GM12878 (cell line): Measurements from ENCODE around the gene KIR3DL2. TPM values are rescaled to one million over a fixed set of nuclear protein-coding genes. Genes with fewer than 3 reads are reported as not detected.

ENCODE experiments used
- ATAC-seq: fragments of 200-7000 bp; cut with Tn5 transposase; 3 replicates; pipeline ENCODE4 v1.9.1; 2020; ENCODE audit warnings: mild to moderate bottlenecking, moderate library complexity
- BruUV-seq: library from RNA; stranded (reverse); fragments of 400-500 nt; replicated peaks from 2 replicates; lab custom pipeline; 2021; lab: Mats Ljungman, UMichigan
- CTCF ChIA-PET: fragments of 300-600 bp; sonication (Branson Sonifier 250); formaldehyde crosslinking; extraction: SDS; loops from one replicate; lab custom pipeline; 2021; ENCODE audit warnings: inconsistent platforms; lab: Yijun Ruan, JAX
- POLR2A ChIA-PET: fragments of 350-600 bp; formaldehyde crosslinking; extraction: SDS; loops from one replicate; lab custom pipeline; 2021; ENCODE audit warnings: inconsistent platforms; lab: Charles Lee
- RAD21 ChIA-PET: fragments of 300-600 bp; sonication (Branson Sonifier 250); formaldehyde crosslinking; loops from one replicate; lab custom pipeline; 2023; ENCODE audit warnings: antibody characterized with exemption; ENCODE audit not compliant: unreplicated experiment; lab: Charles Lee
- SMC1A ChIA-PET: fragments of 300-600 bp; sonication (Branson Sonifier 250); formaldehyde crosslinking; loops from one replicate; lab custom pipeline; 2023; ENCODE audit not compliant: unreplicated experiment, uncharacterized antibody; lab: Charles Lee
- DNase-seq: peaks from one replicate; pipeline ENCODE4 v3.0.0-alpha.2; 2011; ENCODE audit warnings: low read depth, low spot score
- FAIRE-seq: peaks from 3 replicates; lab custom pipeline; 2011; peaks lifted over from hg19 to GRCh38; lab: Jason Lieb, UNC
- H2AFZ ChIP-seq: 2 replicates; pipeline ENCODE4 v1.6.0; 2011; ENCODE audit warnings: low read depth, low read length, control low read depth; ENCODE audit not compliant: control insufficient read depth
- H3K27ac ChIP-seq: 2 replicates; pipeline ENCODE4 v1.5.1; 2011; ENCODE audit warnings: control low read depth; ENCODE audit not compliant: control insufficient read depth, insufficient read depth
- H3K27me3 ChIP-seq, 2 experiments: replicated peaks in 1 of 2; 2 replicates each; pipeline versions ENCODE4 v1.6.0 to v1.6.1; 2011; ENCODE audit warnings: low read length in 1 of 2; ENCODE audit not compliant: control insufficient read depth in 2 of 2, insufficient read depth in 2 of 2
- H3K36me3 ChIP-seq, 2 experiments: 2 replicates each; pipeline ENCODE4 v1.5.1; 2011; ENCODE audit warnings: low read length in 1 of 2; ENCODE audit not compliant: control insufficient read depth in 2 of 2, insufficient read depth in 2 of 2
- H3K4me1 ChIP-seq: 2 replicates; pipeline ENCODE4 v1.6.1; 2011; ENCODE audit warnings: mild to moderate bottlenecking, low read length, moderate library complexity, mixed read lengths; ENCODE audit not compliant: control insufficient read depth, insufficient read depth
- H3K4me2 ChIP-seq: 2 replicates; pipeline ENCODE4 v1.6.0; 2011; ENCODE audit warnings: control low read depth; ENCODE audit not compliant: control insufficient read depth, insufficient read depth
- H3K4me3 ChIP-seq: fragments of 200-600 bp; sonication (generic); 2 replicates; pipeline ENCODE4 v1.5.1; 2016
- H3K79me2 ChIP-seq: 2 replicates; pipeline ENCODE4 v1.6.0; 2011; ENCODE audit warnings: low read length; ENCODE audit not compliant: control insufficient read depth, insufficient read depth
- H3K9ac ChIP-seq: 2 replicates; pipeline ENCODE4 v1.8.0; 2011; ENCODE audit warnings: low read length, control low read depth, mixed read lengths; ENCODE audit not compliant: control insufficient read depth, insufficient read depth
- H3K9me3 ChIP-seq: replicated peaks from 3 replicates; pipeline ENCODE4 v1.5.1; 2011; ENCODE audit warnings: mild to moderate bottlenecking, low read length; ENCODE audit not compliant: control insufficient read depth, insufficient read depth
- H4K20me1 ChIP-seq: 2 replicates; pipeline ENCODE4 v1.6.0; 2011; ENCODE audit not compliant: control insufficient read depth, insufficient read depth
- BACH1 ChIP-seq: fragments of 450-650 bp; IDR thresholded peaks from 2 replicates; pipeline ENCODE4 v1.6.1; 2017; ENCODE audit warnings: mild to moderate bottlenecking, borderline replicate concordance
- ELK1 ChIP-seq: IDR thresholded peaks from 2 replicates; pipeline ENCODE4 v1.6.1; 2012; ENCODE audit warnings: low read depth, low read length, improper control_type of control experiment
- HDAC2 ChIP-seq: fragments of 200-600 bp; sonication (generic); IDR thresholded peaks from 2 replicates; pipeline ENCODE4 v1.6.1; 2017
- KDM1A ChIP-seq: fragments of 200-600 bp; sonication (generic); IDR thresholded peaks from 2 replicates; pipeline ENCODE4 v1.6.1; 2016; ENCODE audit warnings: borderline replicate concordance
- KLF5 ChIP-seq: fragments of 450-650 bp; IDR thresholded peaks from 2 replicates; pipeline ENCODE4 v1.6.1; 2014; ENCODE audit warnings: mild to moderate bottlenecking; ENCODE audit not compliant: partially characterized antibody
- PAX5 ChIP-seq: IDR thresholded peaks from 2 replicates; pipeline ENCODE4 v1.6.1; 2011; ENCODE audit warnings: low read depth, low read length, borderline replicate concordance
- RAD21 ChIP-seq: IDR thresholded peaks from 2 replicates; pipeline ENCODE4 v1.6.1; 2011; ENCODE audit warnings: mild to moderate bottlenecking, low read depth, low read length, moderate library complexity; ENCODE audit not compliant: insufficient read depth
- RAD51 ChIP-seq: fragments of 450-650 bp; IDR thresholded peaks from 2 replicates; pipeline ENCODE4 v1.6.1; 2016; ENCODE audit warnings: moderate library complexity, mild to moderate bottlenecking, inconsistent platforms
- SMARCA5 ChIP-seq: fragments of 450-650 bp; IDR thresholded peaks from 2 replicates; pipeline ENCODE4 v1.6.1; 2017; ENCODE audit warnings: mild to moderate bottlenecking
- SREBF2 ChIP-seq: IDR thresholded peaks from 2 replicates; pipeline ENCODE4 v1.6.1; 2012; ENCODE audit warnings: mild to moderate bottlenecking, low read length
- SRF ChIP-seq, 2 experiments: IDR thresholded peaks; 2 replicates each; pipeline ENCODE4 v1.6.1; 2011; ENCODE audit warnings: low read depth in 2 of 2, low read length in 2 of 2, mild to moderate bottlenecking in 1 of 2, moderate library complexity in 1 of 2
- ZBTB33 ChIP-seq: fragments of 450-650 bp; IDR thresholded peaks from 2 replicates; pipeline ENCODE4 v1.6.1; 2017; ENCODE audit warnings: mild to moderate bottlenecking
- ZBTB40 ChIP-seq: fragments of 450-650 bp; IDR thresholded peaks from 2 replicates; pipeline ENCODE4 v1.6.1; 2016; ENCODE audit warnings: mild to moderate bottlenecking, moderate library complexity, borderline replicate concordance
- ZNF622 ChIP-seq: fragments of 450-650 bp; IDR thresholded peaks from 2 replicates; pipeline ENCODE4 v1.6.1; 2017; ENCODE audit warnings: mild to moderate bottlenecking, inconsistent platforms
- WGBS: methylation state at CpG from one replicate; pipeline ENCODE4 v1.1.6; 2016; ENCODE audit warnings: low lambda C conversion rate; ENCODE audit not compliant: insufficient replicate concordance, insufficient coverage; ENCODE audit errors: missing lambda C conversion rate; 5-methylcytosine and 5-hydroxymethylcytosine counted together
- in situ Hi-C: fragments of 300-500 bp; cut with MboI; formaldehyde crosslinking; loops from 9 replicates; pipeline ENCODE4 v1.14.3; 2018; ENCODE audit warnings: mixed read lengths
- intact Hi-C: fragments of 100-400 bp; cut with micrococcal nuclease; formaldehyde crosslinking; loops from one replicate; pipeline ENCODE4 v1.14.2; 2022; ENCODE audit not compliant: unreplicated experiment
- polyA plus RNA-seq, 11 experiments: library from polyadenylated mRNA; depleted of rRNA in 4 of 11; unstranded in 6 of 11; stranded (reverse) in 5 of 11; fragments of >200 nt; fragmentation: Nextera tagmentation in 4 of 11; fragmentation: Illumina TruSeq in 1 of 11; extraction: Ambion mirVana in 4 of 11; extraction: Trizol in 1 of 11; gene quantifications; 1 replicate in 1 of 11; 2 replicates in 10 of 11; pipeline versions ENCODE4 v1.2.1 to v1.2.3, GENCODE V29; 2011 to 2016; ENCODE audit warnings: inconsistent platforms in 2 of 11, missing spikeins in 2 of 11, low read depth in 1 of 11
- total RNA-seq, 4 experiments: library from RNA; depleted of rRNA in 3 of 4; stranded (reverse); fragments of >200 nt in 3 of 4; fragmentation: Illumina TruSeq in 1 of 4; extraction: Trizol in 1 of 4; gene quantifications; 2 replicates each; pipeline versions ENCODE4 v1.2.1 to v1.2.3, GENCODE V29; 2013 to 2021

KIR3DL2 gene
- total and polyA plus RNA-seq, 10 of the 15 experiments (the other 5 are each of a cell fraction or from before 2014, with no cell fraction given): 0.39 TPM; not detected in 9

GRCh38 chr19:54804571-54804970 is 45.7 kb upstream of the KIR3DL2 start:
- H3K4me1 ChIP-seq: no peaks in the 10 kb centered on the region
- DNase-seq (no peak), FAIRE-seq (no peak), ATAC-seq (no peak)
- intact Hi-C loops: no loop called here
- no TSS peak for BruUV-seq
- TF ChIP-seq ZBTB40: no peak
- TF ChIP-seq KDM1A: no peak
- no peak for TF ChIP-seq SREBF2
- no peak for TF ChIP-seq ZNF622
- TF ChIP-seq BACH1: no peak
- no peak for TF ChIP-seq RAD51
- TF ChIP-seq SRF (IDR thresholded peaks at IDR 0.05; ENCODE audit: low read depth in 2 of 2, low read length in 2 of 2): no peak
- no peak for TF ChIP-seq RAD21
- no peak for TF ChIP-seq HDAC2
- no peak for TF ChIP-seq ZBTB33
- TF ChIP-seq PAX5: no peak
- TF ChIP-seq KLF5: no peak
- no peak for TF ChIP-seq ELK1
- no peak for TF ChIP-seq SMARCA5
- SMC1A ChIA-PET: no interaction called here
- H3K79me2 ChIP-seq: no peaks in the 10 kb centered on the region
- POLR2A ChIA-PET: no interaction called here
- H4K20me1 ChIP-seq: no peaks in the 10 kb centered on the region
- no peak overlapping the region for H3K27ac ChIP-seq
- H3K9me3 ChIP-seq: no peaks in the 10 kb centered on the region
- no peak overlapping the region for H3K9ac ChIP-seq
- in situ Hi-C loops: no loop called here
- H2AFZ ChIP-seq: no peak overlapping the region
- CTCF ChIA-PET: no interaction called here
- no peak overlapping the region for H3K4me3 ChIP-seq
- H3K4me2 ChIP-seq: no peak overlapping the region
- no peaks in the 10 kb centered on the region for H3K36me3 ChIP-seq
- RAD21 ChIA-PET: no interaction called here
- WGBS: 51% methylated on average over 10 of the region's 10 CpGs
- no peaks in the 10 kb centered on the region for H3K27me3 ChIP-seq
